Ishikawa (cell line): Measurements from ENCODE around the gene CYFIP2.

Source experiments
- CEBPB ChIP-seq: IDR thresholded peaks from 2 replicates; pipeline ENCODE4 v1.6.1; 2012
- TEAD4 ChIP-seq: IDR thresholded peaks from 2 replicates; pipeline ENCODE4 v1.6.1; 2012

GRCh38 chr5:157225469-157226422, 40.2 kb upstream of the CYFIP2 start:
- TF ChIP-seq TEAD4 (no peak), CEBPB (no peak)
